HG02588 (cell line): Measurements from ENCODE around the gene GNB1.
A peak's percentile ranks its signal among the peaks of the same experiment; 100 is the strongest.
"Not testable (repeated sequence)": the region's sequence is repeated elsewhere in the genome, so short reads cannot be mapped to it uniquely, and the experiment has no call there.

Source experiments
- ATAC-seq: cut with Tn5 transposase; IDR thresholded peaks from one replicate; pipeline ENCODE4 v1.9.1; 2021; ENCODE audit warnings: mild to moderate bottlenecking, moderate library complexity; ENCODE audit not compliant: unreplicated experiment

Gene GNB1

DNA sequence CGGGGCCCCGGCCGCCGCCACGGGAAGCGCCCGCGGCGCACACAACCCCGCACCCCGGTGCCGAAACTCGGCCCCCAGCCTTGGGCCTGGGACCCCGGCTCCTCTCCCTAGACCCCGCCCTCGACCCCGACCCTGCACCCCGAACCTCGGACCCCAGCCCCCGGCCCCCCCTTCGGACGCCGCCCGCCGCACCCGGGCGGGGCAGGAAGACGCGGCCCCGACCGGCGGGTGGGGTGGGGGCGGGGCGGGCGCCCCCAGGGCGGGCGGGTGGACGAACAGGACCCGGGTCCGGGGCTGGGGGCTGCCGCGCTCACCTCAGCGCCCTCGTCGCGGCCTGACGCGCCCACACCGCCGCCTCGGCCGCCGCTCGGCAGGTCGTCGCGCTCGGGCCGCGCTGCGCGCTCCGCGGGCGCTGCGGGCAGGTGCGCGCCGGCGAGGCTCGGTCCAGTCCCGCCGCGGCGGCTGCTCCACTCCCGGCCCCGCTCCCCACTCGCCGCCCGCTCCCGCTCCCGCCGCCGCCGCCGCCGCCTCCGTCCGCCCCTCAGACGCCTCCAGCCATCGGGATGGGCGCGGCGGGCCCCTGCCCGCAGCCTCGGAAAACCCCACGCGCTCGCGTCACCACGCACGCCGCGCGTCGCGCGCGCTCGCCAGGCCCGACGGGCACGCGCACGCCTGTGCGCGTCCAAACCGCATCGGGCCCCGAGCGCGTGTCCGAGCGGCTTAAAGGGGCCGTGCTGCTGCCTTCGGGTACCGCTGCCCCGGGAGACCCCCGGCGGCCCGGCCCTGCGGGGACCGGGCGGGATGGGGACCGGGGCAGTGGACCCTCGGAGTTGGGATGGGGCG is at the start of gene GNB1:
GNB1 (minus strand) TSS at position 582 of the 843 bp plus-strand sequence. CDS start 65,634 bp downstream, outside the sequence.
- peak; percentile 67 for ATAC-seq

DNA sequence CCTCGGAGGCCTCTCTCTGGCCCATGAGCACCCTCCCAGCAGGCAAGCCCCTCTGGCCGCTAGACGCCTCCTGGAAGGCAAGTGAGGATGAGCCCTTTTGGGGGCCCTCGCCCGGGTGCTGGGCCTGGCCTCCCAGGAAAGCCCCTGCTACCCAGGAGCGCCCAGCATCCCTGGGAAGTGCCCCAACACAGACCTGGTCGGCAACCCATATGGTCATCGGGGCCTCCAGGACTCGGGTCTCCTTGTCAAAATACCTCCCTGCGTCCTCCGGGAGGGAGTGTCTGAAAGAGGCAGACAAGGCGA is 49.2 kb upstream of the GNB1 start:
- ATAC-seq, result no peak

DNA sequence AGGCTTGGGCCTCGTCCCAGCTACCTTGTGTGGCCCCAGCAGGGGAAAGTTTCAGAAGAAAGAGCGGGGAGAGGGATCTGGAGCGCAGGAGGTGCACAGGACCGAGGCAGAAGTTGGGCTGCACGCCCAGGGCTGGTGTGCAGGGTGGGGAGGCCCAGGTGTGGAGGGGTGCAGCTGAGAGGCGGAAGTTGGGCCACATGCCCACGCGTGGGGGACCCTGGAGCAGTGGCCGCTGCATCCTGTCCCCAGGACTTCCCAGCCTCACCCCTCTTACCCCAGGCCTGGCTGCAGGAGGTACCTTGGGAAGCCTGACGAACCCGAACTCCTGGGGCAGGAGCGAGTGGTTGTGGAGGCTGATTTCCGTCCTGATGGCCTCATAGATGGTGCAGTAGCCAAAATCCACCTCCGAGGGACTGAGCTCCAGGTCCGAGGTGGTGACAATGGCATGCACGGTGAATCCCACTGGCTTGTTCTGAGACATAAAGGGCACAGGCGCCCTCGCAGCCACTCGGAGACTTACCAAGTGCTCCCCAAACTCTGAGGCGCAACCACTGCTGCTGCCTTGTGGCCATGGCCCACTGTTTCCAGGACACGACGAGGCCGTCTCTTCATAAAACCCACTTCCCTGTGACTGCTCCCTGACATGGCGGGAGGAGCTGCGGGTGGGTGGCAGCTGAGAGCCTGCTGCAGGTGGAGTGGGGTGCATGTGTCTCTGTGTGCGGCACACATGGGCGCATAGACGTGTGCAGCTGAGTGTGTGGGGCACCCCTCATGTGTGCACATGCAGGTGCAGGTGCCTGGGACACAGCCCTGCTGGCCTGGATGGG is 48.6 kb upstream of the GNB1 start:
- ATAC-seq, result no peak

DNA sequence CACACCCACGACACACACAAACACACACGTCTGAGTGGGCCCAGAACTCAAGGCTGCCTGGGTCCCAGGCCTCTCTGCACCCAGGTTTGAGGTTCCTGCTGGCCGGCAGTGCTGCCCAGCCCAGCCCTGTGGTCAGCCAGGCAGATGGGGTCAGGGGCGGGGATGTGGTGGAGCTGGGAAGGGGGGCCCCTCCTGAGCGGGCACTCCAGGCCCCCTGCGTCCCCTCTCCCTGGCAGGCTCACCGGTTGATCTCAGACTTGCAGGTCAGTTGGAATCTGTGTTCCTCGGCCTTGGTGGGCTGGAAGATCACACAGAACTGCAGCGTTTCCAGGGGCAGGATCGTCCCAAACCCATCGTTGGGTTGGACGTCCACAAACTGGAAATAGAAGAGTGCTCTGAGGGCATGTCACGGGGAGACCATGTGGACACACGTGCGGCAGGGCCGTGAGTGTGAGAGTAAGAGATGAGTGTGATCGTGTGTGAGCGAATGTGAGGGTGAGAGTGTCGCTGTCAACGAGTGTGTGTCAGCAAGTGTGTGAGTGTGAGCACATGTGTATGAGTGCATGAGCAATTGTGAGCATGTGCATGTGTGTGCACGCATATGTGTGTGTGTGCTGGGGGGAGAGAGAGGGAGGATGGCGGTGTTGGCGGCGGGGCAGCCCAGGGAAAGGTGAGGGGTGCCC is 47.9 kb upstream of the GNB1 start:
- ATAC-seq, result no peak

DNA sequence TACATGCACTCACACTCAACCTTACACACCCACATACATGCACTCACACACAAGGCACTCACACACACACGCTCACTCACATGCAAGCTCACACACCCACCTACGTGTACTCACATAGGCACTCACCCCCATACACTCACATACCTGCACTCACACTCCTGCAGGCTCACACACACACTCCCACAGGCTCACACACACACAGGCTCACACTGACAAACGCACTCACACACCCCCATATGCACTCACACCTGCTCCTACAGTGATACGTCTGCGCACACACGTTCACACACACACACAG is 47.3 kb upstream of the GNB1 start:
- ATAC-seq, result no peak

DNA sequence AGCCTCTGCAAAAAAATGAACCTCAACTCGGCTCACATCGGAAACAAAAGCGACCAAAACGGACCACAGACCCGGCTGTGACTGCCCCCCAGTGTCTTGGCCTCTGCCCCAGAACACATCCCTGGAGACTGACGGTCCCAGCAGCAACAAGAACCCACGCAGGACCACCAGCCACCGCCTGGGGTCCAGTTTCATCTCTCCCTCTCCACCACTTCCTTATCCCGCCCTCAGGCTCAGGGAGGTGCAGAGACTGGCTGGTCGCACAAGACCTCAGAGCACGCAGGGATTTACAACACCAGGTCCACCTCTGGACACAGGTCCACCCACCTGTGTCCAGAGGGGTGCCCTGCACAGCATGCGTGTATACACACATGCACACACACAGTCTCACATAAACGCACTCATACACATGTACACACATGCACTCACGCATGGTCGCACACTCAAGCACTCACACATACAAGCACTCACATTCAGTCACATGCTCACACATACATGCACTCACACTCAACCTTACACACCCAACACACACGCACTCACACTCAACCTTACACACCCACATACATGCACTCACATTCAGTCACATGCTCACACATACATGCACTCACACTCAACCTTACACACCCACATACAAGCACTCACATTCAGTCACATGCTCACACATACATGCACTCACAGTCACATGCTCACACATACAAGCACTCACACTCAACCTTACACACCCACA is 46.8 kb upstream of the GNB1 start:
- no peak for ATAC-seq

DNA sequence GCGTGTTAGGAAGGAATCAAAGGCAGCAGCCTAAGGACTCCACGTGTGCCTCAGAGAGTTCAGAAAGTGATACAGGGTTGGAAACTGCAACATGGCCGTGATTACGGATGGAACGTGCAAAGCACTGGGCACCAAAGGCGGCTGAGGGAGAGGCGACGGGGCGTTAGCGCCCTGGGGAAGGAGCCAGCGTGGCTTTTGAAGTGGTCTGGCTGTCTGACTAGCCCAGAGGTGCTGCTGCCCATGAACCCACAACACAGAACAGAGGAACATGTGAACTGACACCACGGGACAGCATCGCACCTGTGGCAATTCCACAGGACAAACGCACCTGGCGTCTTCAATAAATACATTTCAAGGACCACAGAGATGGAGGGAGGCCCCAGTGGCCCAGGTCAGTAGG is 46.2 kb upstream of the GNB1 start:
- ATAC-seq, result no peak

DNA sequence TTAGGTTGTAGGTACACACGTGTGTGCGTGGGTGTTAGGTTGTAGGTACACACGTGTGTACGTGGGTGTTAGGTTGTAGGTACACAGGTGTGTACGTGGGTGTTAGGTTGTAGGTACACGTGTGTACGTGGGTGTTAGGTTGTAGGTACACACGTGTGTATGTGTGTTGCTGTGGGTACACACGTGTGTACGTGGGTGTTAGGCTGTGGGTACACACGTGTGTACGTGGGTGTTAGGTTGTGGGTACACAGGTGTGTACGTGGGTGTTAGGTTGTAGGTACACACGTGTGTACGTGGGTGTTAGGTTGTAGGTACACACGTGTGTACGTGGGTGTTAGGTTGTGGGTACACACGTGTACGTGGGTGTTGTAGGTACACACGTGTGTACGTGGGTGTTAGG is 44.0 kb upstream of the GNB1 start:
- ATAC-seq, result not testable (repeated sequence)

DNA sequence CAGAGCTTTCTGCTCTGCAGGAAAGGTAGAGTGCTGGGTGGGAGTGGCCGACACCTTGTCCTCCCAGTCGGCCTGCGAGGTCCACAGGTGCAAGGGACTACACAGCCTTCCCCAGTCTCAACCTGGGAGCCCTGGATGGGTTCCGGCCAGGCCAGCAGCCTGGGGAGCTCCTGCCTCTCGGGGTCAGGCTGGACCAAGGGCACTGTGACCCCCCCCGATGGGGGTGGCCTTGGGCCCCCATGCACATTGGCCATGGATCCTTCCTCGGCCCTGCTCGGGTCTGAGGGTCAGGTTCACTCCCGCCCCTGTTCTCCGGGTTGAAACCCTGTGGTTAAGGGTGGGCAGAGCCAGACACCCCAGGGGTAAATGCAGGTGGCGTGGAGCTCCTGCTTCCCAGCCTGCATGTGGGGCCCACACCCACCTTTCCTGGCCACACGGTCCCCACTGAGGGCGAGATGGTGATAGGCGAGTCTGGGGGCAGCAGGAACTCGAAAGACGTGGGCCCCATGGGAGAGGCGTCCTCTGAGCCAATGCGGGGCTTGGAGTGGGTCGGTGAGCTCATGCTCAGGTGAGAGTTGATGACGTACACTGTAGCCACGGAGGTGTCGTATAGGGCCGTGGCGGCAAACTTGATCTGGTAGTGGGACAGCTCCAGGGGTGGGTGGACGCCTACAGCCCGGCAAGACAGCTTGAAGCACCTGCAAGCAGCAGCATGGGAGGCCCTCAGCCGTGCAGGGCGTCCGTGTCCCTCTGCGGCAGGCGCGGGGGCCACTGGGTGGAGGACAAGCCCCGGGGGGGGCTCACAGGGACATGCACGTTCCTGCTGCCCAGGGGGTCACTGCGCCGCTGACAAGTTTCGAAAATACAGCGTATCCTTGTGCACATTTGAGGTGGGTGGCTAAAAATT is 39.0 kb upstream of the GNB1 start:
- no peak for ATAC-seq

DNA sequence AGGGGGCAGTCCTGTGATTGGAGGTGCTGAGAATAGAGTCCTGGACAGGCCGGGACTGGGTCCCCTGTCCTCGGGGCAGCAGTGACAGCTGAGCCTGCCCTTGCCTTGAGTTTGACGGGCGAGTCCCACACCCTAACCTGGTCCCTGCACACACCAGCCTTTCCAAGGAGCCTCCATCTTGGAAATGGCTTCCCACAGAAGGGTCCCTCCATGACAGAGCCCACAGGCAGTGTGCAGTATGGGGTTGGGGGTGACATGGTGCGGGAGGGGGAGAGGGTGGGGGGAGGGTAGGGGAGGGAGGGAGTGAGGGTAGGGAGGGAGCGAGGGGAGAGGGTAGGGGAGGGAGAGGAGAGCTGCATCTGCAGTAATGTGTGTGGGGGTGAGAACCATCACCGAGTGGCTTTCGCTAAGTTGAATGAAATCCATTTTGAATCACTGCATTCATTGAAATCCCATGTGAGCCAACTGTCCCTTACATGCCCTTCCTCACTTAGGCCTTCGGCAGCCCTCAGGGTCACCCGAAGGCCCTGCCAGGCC is 38.3 kb upstream of the GNB1 start:
- ATAC-seq, result no peak

DNA sequence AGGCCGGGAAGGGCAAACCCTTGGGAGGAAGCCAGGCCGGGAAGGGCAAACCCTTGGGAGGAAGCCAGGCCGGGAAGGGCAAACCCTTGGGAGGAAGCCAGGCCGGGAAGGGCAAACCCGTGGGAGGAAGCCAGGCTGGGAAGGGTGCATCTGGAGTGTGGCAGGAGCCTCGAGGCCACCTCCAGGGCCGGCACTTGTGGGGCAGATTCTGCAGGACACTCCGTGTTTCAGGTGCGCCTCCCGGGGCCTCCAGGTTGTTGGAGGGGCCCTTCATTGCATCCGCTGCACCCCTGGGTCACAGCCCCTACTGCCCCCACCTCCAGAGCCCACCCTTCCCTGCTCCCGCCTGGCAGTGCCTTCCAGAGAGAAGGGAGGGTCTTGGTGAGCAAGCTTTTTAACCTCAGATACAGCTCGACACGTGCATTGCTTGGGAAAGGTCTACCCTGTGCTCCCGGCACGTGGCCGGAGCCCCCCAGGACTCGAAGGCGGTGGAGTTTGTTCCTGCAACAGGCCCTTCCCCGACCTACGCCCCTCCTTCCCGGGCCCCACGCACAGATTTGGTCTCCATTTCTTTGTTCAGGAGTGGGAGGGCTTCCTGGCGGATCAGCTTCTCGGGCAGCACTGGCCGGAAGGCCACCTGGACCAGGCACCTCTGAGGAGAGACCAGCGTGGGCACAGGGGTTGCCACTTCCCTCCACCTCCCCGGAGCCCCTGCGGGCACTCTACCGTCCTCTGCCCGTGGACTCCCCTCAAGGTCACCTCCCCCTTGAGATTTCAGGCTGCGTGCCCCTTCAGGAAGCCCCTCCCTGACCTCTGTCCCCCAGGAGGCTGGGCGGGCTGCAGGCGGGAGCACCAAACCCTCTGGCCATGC is 37.6 kb upstream of the GNB1 start:
- no peak for ATAC-seq

DNA sequence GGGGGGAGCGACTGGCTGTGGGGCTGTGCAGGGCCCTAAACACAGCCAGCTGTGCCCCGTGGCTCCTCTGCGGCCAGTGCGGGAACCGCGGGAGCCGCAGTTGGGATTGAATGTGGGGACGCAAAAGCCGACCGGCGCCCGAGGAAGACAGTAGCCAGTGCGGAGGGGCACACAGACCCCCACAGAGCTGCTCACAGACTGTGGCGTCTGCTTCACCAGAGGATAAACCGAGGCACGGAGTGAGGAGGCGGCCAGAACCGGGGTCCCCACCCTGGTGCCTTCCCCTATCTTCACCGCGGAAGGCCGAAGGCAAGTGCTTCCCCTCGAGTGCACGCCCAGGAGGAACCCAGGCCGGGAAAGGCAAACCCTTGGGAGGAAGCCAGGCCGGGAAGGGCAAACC is 36.9 kb upstream of the GNB1 start:
- ATAC-seq, result no peak

DNA sequence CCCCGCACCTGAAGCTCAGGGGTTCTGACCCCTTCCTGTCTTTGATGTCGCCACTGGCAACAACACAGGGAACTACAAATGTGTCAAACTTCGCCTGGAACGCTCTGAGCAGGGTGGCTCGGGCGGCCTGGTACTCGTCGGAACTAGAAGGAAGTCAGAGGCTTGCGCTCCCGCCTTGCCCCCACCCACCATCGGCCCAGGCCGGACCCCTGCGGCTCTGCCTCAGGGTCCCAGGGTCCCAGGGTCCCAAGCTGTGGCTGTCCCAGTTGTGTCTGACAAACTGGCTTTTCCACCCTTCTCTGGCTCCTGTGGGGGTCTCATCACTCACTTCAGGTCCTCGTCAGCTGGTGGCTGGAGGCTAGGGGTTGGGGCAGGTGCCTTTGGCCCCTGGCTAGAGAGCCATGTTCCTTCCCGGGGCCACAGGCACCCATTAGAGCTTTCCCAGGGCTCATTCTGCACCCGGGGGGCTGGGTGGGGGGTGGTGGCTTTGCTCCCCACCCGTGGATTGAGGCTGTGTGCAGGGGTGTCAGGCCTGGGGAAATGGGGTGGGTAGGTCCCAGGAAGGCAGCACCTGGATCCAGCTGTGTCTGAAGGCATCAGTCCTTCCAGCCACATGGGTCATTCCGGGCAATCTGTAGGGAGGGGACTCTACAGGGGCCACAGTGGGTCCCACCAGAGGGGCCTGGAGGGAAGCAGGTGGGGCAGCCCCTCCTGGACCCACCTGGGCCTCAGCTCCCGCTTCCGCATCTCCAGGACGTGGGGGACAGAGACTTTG is 36.2 kb upstream of the GNB1 start:
- ATAC-seq, result no peak

DNA sequence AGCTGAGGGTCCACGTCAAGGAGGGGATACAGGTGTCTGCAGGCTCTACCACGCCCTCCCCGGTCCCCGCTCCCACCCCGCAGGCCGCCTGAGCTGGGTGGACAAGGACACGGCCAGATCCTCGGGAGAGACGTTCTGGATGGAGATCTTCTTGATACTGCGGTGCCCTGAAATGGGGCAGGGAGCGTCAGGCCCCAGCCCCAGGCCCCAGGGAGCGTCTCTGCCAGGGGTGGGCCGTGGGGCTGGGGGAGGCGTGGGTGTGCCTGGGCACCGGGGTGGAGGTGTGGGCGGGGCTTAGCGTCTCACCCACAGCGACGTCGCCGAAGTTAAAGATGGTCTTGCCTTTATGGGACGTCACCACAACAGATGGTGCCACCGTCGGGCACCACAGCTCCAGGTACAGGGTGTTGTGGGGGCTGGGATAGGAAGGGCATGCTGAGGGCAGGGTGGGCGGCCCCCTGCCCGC is 35.5 kb upstream of the GNB1 start:
- no peak for ATAC-seq

DNA sequence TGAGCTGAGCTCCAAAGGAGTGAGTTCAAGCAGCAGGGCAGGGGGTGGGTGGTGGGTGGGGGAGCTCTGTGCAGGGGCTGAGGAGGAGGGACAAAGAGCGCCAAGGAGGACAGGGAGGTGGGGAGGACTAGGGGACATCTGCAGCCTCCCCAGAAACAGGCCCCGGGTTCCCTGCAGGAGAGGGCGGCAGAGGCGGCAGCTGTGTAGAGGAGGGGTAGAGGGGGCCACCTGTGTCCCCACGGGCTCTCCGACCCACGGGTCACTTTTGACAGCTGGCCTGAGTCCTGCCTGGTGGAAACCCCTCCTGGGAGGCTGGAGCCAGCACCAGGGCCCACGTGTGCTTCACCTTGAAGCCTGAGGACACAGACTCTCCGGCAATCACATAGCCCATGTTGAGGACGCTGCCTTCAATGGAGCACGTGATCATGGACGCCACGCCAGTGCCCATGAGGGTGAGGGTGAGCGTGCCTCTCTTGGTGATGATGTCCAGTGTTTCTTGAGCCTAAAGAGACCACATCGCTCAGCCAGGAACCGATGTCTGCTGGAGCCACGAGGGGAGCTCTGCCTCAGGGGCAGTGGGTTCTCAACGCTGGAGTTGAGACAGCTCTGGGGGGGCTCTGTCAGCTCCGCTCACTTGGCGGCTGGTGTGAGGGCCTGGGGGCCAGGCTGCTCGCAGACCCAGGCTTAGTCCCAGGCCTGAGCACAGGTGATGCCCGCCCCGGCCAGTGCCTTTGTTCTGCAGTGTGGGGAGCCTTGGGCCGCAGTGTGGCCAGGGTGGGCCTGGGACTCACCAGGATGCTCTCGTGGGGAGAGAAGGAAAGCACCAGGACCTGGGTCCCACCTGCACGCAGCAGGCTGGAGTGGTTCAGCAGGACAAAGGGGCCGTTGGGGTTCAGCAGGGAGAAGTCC is 34.8 kb upstream of the GNB1 start:
- ATAC-seq, result no peak

DNA sequence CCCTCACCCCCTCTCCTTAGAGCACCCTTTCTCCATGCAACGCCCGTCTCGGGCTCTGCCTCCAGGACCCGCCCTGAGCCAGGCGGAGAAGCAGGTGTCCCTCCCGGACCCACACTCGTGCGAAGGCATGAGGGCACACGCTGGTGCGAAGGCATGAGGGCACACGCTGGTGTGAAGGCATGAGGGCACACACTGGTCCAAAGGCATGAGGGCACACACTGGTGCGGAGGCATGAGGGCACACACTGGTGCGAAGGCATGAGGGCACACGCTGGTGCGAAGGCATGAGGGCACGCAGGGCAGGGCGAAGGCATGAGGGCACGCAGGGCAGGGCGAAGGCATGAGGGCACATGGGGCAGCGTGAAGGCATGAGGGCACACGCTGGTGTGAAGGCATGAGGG is 34.0 kb upstream of the GNB1 start:
- no peak for ATAC-seq

DNA sequence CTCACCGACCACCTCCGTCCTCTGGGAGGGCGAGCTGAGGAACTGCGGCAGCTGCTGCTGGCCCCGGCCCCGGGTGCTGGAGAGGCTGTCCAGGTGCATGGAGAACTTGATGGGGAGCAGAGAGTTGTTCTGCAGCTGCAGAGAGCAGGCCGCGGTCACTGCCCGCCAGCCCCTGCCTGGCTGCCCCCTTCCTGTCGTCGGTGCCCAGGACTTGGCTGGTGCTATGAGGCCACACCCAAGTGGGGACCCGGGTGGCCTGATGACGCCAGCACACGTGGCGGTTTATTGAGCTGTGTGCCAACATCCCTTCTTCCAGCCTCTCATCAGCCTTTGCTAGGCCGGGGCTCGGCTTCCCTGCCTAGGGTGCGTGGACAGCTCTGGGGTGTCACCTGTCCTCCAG is 33.5 kb upstream of the GNB1 start:
- no peak for ATAC-seq
